EH (cell line): ENCODE data around the gene EFHD2.
"Not testable (repeated sequence)": the region's sequence is repeated elsewhere in the genome, so short reads cannot be mapped to it uniquely, and the experiment has no call there.

Experiments
- DNase-seq: peaks from one replicate; pipeline ENCODE4 v3.0.0-alpha.2; 2015; ENCODE audit warnings: low read depth

The EFHD2 gene

GRCh38 chr1:15388201-15388880 is 21.3 kb upstream of the EFHD2 start:
- DNase-seq = no peak

DNA sequence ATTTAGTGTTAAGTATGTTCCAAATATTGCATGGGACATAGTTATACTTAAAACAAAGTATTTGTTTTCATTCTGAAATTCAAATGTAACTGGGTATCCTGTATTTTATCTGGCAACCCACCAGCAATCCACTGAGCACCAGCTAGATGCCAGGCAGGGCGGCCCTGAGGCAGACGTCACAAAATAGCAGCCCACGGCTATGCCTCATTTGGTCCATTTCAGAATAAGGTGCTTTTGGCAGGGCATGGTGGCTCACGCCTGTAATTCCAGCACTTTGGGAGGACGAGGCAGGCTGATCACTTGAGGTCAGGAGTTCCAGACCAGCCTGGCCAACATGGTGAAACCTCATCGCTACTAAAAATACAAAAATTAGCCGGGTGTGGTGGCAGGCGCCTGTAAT is 19.9 kb upstream of the EFHD2 start:
- DNase-seq = not testable (repeated sequence)

DNA sequence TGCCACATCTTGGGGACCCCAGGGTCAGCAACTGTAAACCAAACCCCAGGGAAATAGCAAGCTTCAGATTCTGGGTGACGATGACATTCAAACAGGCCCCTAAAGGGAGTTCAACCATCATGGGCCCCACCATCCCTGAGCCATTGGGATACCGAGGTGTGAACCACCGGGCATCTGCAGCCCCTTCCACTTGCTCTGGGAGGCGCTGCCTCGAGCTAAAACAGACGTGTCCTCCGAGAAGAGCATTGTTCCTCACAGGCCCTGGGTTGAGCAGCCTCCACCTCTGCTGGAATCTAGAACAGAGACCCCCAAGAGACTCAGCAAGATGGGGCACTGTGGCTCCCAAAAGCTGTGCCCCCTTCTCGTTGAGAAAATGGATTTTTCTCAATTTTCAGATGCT is 19.0 kb upstream of the EFHD2 start:
- DNase-seq = no peak

- DNase-seq = no peak
Measured at GRCh38 chr1:15391366-15391765, 18.3 kb upstream of the EFHD2 start.

DNA sequence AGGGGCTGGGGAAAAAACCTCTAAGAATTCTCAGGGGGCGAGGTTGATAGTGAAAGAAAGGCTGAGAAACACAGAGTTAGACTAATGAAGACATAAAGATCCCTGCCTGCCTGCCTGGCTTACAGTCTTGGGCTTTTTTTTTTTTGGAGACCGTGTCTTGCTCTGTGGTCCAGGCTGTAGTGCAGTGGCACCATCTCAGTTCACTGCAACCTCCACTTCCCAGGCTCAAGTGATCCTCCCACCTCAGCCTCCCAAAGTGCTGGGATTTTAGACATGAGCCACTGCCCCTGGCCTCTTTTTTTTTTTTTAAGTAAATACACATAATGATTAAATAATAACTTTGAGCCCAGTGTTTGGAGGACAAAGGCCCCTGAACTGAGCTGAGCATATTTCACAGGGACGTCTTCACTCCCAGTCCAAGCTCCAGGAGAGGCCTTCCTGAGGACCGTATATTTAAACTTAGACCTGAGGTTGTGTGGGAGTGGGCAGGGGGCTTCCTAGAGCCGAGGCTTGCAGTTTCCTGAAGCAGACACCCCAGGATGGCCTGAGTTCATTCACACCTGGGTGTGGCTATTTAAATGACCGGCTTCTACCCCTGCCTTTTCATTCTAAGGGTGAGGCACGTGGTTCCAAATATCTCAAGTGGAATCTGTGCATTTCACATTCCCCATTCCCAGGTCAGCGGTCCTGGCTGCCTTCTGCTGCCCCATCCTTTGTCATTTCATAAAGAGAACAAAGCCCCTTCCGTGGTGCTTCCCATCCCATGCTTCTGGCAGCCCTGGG is 16.0 kb upstream of the EFHD2 start:
- no peak for DNase-seq

- DNase-seq = no peak
Measured at GRCh38 chr1:15394258-15394690, 15.4 kb upstream of the EFHD2 start.

- no peak for DNase-seq
Measured at GRCh38 chr1:15397236-15397635, 12.5 kb upstream of the EFHD2 start.

DNA sequence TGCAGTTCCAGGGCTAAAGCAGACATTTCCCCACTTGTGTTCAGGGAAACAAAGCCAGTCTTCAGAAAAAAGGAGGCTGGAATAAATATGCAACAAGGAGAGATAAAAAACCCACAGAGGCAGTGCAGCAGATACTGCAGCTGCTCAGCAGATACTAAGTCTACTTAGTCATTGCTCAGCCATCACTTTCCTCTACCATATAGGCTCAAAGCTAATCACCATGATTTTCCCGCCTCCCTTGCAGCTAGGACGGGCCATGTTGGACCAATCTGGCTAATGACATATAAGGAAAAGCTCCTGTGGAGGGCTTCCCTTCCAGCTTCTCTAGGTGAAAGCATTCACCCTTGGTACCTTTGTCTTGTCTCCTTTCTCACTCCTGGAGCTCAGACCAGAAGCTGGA is 10.0 kb upstream of the EFHD2 start:
- no peak for DNase-seq

DNA sequence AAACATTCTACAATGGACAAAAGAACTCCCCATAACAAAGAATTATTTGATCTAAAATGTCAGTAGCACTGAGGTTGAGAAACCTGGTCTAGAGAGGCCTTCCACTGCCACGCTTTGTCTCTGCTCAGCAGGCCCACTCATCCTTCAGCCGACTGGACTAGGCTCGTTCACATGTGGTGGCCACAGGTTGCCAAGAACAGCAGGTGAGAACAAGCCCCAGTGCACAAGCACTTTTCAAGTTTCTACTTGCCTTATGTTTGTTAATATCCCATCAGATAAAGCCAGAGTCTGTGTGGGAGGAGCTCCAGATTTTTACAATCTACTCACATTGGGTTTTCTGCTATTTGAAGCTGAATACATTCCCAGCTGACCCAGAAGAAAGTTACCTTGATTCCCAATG is 9.1 kb upstream of the EFHD2 start:
- DNase-seq = no peak

GRCh38 chr1:15401391-15402055 is 8.2 kb upstream of the EFHD2 start:
- DNase-seq = peak; percentile 43

- DNase-seq = no peak
Measured at GRCh38 chr1:15402809-15403450, 6.8 kb upstream of the EFHD2 start.

DNA sequence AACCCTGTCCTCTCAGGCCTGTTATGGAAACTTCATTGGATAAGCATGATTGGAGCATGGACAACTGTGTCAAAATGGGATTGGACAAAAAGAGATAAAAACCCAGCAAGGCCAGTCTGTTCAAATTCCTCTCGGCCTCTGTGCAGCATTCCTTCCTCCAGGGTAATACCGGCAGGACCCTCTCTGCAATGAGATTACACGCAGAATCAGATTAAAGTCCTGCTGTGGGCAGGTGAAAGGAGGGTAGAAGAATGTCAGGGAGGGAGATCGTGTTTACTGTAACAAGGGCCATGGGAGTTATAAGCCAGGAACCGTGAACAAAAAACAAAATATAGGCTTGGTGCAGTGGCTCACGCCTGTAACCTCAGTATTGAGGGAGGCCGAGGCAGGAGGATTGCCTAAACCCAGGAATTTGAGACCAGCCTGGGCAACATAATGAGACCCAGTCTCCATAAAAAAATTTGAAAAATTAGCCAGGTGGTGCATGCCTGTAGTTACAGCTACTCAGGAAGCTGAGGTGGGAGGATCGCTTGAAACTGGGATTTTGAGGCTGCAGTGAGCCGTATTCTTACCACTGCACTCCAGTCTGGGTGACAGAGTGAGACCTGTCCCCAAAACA is 5.6 kb upstream of the EFHD2 start:
- DNase-seq = no peak

GRCh38 chr1:15405106-15405850 is 4.4 kb upstream of the EFHD2 start:
- no peak for DNase-seq

DNA sequence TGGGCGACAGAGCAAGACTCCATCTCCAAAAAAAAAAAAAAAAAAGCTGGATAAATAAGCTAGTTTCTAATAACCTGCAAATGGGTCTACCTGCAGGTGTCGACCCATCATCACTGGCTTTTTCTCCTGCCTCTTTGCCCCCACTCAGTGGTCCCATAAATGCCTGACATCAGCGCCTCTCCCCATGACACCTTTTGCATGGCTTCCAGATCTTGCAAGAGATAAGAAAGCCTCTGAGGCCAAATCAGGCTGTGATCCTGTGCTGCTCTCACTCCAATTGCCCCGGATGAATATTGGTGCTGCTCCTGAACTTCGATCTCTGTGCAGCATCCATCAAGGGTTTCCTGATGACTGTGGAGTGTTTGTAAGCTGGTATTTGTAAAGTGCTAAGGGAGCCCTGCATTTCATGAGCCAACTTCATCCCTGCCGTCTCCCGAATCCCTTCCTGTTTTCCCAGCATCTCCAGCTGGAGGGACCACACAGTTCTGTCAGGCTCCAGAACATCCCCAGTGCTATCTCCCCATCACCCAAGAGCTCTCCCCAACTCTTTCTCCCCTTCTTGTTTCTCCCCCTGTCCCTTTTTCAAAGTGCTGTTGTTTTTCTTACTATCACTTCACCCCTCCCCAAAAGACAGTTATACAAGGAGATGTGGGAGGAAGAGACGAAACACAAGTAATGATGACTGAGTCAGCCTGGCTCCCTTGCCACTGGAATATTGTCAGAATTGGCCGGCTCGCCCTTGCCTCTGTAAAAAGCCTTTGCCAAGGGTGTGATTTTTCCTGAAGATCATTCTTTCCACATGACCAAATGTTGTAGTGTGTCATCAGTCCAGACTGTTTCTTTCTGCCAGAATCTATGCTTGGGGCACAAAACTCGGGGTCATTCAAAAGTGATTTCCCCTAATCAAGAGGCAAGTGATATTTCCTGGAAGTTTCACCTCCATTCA is 2.8 kb upstream of the EFHD2 start:
- peak; percentile 90 for DNase-seq

- no peak for DNase-seq
Measured at GRCh38 chr1:15407580-15407979, 2.1 kb upstream of the EFHD2 start.

- no peak for DNase-seq
Measured at GRCh38 chr1:15408890-15409387, 749 bp upstream of the EFHD2 start.

GRCh38 chr1:15410223-15410883 is 665 bp downstream of the EFHD2 start:
- no peak for DNase-seq

- no peak for DNase-seq
Measured at GRCh38 chr1:15410884-15411245, 1.2 kb downstream of the EFHD2 start.

DNA sequence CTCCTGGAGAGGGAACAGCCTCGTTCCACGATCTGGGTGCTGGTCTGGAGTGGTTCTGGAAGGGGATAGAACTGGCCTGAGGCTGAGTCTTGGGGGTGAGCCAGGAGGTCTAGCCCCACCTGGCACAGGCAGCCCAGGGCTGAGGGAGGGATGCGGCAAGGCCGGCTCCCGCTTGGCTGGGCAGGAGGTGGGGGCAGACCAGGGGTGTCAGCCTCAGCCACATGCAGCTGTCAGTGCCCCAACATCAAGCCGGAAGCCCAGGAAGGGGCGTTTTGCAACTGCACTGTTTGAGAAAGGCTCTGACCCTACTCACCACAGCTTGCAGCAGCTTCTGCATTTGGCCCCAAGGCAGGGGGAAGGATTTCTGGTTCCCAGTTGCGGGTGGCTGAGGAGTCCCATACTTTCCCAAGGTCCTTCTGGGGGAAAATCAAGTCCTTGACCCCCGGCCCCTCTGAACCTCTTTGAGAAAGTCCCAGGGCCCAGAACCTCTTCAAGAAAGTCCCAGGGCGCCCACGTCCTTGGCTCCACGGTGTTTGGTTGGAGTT is 2.0 kb downstream of the EFHD2 start:
- DNase-seq = peak; percentile 33
